Spleen (tissue), 11 donors: Measurements from ENCODE around the gene NOXA1. TPM values are rescaled to one million over a fixed set of nuclear protein-coding genes. Genes with fewer than 3 reads are reported as not detected.
A peak's percentile ranks its signal among the peaks of the same experiment; 100 is the strongest.
"Not testable (repeated sequence)": the region's sequence is repeated elsewhere in the genome, so short reads cannot be mapped to it uniquely, and the experiment has no call there.

Source experiments
- DNase-seq: peaks from one replicate; pipeline ENCODE4 v3.0.0-alpha.2; 2020
- H3K27ac ChIP-seq, 8 donors: fragments of 200-600 bp; sonication (generic) in 7 of 8; 1 replicate in 4 of 8; 2 replicates in 4 of 8; pipeline versions ENCODE4 v1.5.0 to v1.8.0; 2016 to 2021; ENCODE audit warnings: inconsistent platforms in 4 of 8, mild to moderate bottlenecking in 4 of 8, moderate library complexity in 1 of 8
- H3K27me3 ChIP-seq, 7 donors: fragments of 200-600 bp; sonication (generic) in 6 of 7; replicated peaks in 1 of 7; 1 replicate in 4 of 7; 2 replicates in 3 of 7; pipeline versions ENCODE4 v1.5.0 to v1.8.0; 2016 to 2021; ENCODE audit warnings: inconsistent platforms in 3 of 7, mild to moderate bottlenecking in 1 of 7
- H3K36me3 ChIP-seq, 6 donors: fragments of 200-600 bp; sonication (generic) in 5 of 6; 1 replicate in 4 of 6; 2 replicates in 2 of 6; pipeline versions ENCODE4 v1.5.0 to v1.8.0; 2016 to 2021; ENCODE audit warnings: inconsistent platforms in 2 of 6
- H3K4me1 ChIP-seq, 6 donors: fragments of 200-600 bp; sonication (generic) in 5 of 6; 1 replicate in 3 of 6; 2 replicates in 3 of 6; pipeline versions ENCODE4 v1.5.0 to v1.8.0; 2016 to 2021; ENCODE audit warnings: inconsistent platforms in 3 of 6
- H3K4me3 ChIP-seq, 8 donors: fragments of 200-600 bp; sonication (generic) in 7 of 8; 1 replicate in 4 of 8; 2 replicates in 4 of 8; pipeline versions ENCODE4 v1.5.0 to v1.8.0; 2016 to 2021; ENCODE audit warnings: inconsistent platforms in 4 of 8, mild to moderate bottlenecking in 4 of 8, moderate library complexity in 2 of 8
- H3K9me3 ChIP-seq, 8 donors: fragments of 200-600 bp; sonication (generic) in 7 of 8; 1 replicate in 4 of 8; 2 replicates in 4 of 8; pipeline versions ENCODE4 v1.5.0 to v1.8.0; 2016 to 2021; ENCODE audit warnings: inconsistent platforms in 4 of 8
- POLR2A ChIP-seq, 3 donors: fragments of 450-650 bp; IDR thresholded peaks; one replicate each; pipeline ENCODE4 v1.5.1; 2017; ENCODE audit warnings: antibody characterized with exemption in 3 of 3, mild to moderate bottlenecking in 1 of 3
- POLR2AphosphoS5 ChIP-seq, 3 donors: sonication (generic); formaldehyde crosslinking; IDR thresholded peaks; one replicate each; pipeline ENCODE4 v1.5.1; 2017; ENCODE audit warnings: antibody characterized with exemption in 3 of 3
- WGBS, 5 donors: extraction: QIAGEN DNeasy Blood & Tissue Kit in 3 of 5; methylation state at CpG; one replicate each; pipeline versions ENCODE4 v1.1.5 to v1.1.7; 2013 to 2018; 5-methylcytosine and 5-hydroxymethylcytosine counted together
- intact Hi-C: fragments of 100-400 bp; cut with DNase I; formaldehyde crosslinking; loops from one replicate; pipeline ENCODE4 v1.15.0; 2023; ENCODE audit warnings: low total_unique reads
- polyA plus RNA-seq, 3 donors: library from polyadenylated mRNA; stranded (reverse); fragments of 200-250 nt; gene quantifications; one replicate each; pipeline ENCODE4 v1.2.1, GENCODE V29; 2013
- total RNA-seq, 7 donors: library from RNA; depleted of rRNA in 3 of 7; stranded (reverse); fragments of >200 nt in 3 of 7; fragmentation: NEBNext Ultra II Directional in 4 of 7; extraction: Animal tissue kit (Norgen Biotek cat#: 25700) in 4 of 7; gene quantifications; one replicate each; pipeline versions ENCODE4 v1.1.0 to v1.2.1, GENCODE V29; 2016 to 2021
- TF ChIP-seq, protein P1 (sequence below), 11 experiments: fragments of 200-600 bp in 7 of 11; fragments of 450-650 bp in 4 of 11; sonication (generic) in 4 of 11; IDR thresholded peaks in 8 of 11; conservative IDR thresholded peaks in 3 of 11; 1 replicate in 7 of 11; 2 replicates in 4 of 11; pipeline versions ENCODE4 v1.4.0 to v1.8.0; 2016 to 2021; ENCODE audit warnings: antibody characterized with exemption in 11 of 11, inconsistent platforms in 4 of 11, mild to moderate bottlenecking in 1 of 11
- donor health status: healthy with polysubstance abuse.
- donor health status: DM: no; HTN: no; CAD: no; lungs with moderate emphysema.
- donor health status: DM: no; HTN: no; CAD: no.
- donor health status: Bipolar disorder and iron deficiency.
- donor health status: healthy.
- donor health status: DM: no; HTN: no; CAD: no.
- donor health status: DM: yes; HTN: yes; CAD: no.

NOXA1 gene
- total and polyA plus RNA-seq, 10 donors = 1.9 to 15.0 (median 5.9) TPM

DNA sequence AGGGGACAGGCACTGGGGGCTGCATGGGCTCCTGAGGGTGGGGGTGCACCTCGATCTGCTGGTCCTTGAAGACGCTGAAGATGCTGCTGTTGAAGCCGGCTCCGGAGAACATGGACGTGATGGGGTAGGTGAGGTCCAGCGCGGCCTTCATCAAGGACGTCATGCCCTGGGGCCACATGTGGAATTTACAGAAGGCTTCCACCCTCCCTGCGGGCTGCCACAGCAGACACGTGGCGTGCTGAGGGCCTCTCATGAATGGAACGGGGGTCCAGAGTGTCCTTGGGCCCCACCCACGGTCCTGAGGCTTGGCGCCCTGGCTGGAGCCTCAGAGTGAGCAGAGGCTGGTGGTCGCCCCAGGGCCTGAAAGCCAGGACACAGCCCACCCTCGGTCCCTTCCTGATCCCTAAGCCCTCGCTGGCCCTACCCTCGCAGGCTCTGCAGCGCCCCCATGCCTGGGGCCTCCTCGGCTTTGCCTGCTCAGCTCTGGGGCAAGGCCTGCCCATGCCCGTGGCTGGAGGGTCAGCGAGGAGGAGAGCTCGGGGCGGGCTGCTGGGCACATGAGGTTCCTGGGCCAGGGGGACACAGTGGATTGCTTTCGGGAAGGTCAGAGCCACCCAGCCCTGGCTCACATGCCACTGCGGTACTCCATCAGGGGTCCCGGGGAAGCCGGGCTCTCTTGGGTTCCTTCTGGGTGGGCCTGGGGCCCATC, 41.3 kb downstream of the NOXA1 start:
- no peak overlapping the region for H3K4me3 ChIP-seq
- no peak for TF ChIP-seq POLR2AphosphoS5 (IDR thresholded peaks at IDR 0.05)
- no peak for TF ChIP-seq POLR2A (IDR thresholded peaks at IDR 0.05)
- TF ChIP-seq, protein P1, sequence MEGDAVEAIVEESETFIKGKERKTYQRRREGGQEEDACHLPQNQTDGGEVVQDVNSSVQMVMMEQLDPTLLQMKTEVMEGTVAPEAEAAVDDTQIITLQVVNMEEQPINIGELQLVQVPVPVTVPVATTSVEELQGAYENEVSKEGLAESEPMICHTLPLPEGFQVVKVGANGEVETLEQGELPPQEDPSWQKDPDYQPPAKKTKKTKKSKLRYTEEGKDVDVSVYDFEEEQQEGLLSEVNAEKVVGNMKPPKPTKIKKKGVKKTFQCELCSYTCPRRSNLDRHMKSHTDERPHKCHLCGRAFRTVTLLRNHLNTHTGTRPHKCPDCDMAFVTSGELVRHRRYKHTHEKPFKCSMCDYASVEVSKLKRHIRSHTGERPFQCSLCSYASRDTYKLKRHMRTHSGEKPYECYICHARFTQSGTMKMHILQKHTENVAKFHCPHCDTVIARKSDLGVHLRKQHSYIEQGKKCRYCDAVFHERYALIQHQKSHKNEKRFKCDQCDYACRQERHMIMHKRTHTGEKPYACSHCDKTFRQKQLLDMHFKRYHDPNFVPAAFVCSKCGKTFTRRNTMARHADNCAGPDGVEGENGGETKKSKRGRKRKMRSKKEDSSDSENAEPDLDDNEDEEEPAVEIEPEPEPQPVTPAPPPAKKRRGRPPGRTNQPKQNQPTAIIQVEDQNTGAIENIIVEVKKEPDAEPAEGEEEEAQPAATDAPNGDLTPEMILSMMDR (IDR thresholded peaks at IDR 0.05 in 8 of 11, conservative IDR thresholded peaks at IDR 0.05 in 3 of 11) = no peak
- peaks cover 0 to 10% (median 0%) of the 10 kb centered on the region in 7 donors for H3K27me3 ChIP-seq
- intact Hi-C loops = no loop called here
- H3K4me1 ChIP-seq = peaks cover 13 to 35% (median 33%) of the 10 kb centered on the region in 6 donors
- DNase-seq = peak; percentile 77
- WGBS, 5 donors = 88 to 98% (median 93%) methylated on average over 15 to 28 of the region's 28 CpGs
- no peaks in the 10 kb centered on the region for H3K36me3 ChIP-seq
- no peak overlapping the region for H3K27ac ChIP-seq
- H3K9me3 ChIP-seq = no peaks in the 10 kb centered on the region

DNA sequence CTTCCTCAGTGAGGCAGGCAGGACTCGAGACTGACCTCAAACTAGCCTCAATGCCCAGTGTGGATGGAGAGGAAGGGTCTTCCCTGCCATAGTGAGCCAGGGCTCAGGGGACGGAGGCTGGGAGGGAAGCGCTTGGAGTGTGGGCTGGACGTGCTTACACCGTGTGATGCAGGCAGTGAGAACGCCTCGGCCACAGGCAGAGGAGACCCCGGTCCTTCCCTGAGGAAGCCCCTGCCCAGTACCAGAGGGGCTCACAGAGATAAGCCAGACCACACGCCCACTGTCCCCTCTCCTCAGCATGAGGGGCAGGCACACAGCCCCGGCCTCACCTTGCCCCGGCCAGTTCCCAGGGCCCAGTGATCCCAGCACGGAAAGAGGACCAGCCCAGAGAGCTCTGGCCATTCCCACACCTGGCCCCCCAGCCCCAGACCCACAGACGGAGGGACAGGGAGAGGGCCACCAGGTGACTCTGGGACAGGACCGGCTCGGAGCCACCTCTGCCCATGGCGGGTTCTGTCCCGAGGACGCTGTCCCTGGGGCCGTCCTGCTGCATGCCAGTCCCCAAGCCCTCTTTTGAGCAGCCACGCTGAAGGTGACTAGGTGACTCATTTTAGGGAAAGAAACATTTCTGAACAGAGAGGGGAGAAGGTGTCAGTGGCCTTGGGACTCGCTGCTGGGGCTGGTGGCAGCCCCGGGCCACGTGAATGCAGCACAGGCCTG, 42.0 kb downstream of the NOXA1 start:
- H3K9me3 ChIP-seq = no peaks in the 10 kb centered on the region
- H3K27me3 ChIP-seq = peaks cover 0 to 10% (median 0%) of the 10 kb centered on the region in 7 donors
- no peaks in the 10 kb centered on the region for H3K36me3 ChIP-seq
- no peak for TF ChIP-seq POLR2A (IDR thresholded peaks at IDR 0.05)
- intact Hi-C loops = no loop called here
- WGBS, 5 donors = 91 to 97% (median 92%) methylated on average over 17 to 23 of the region's 23 CpGs
- DNase-seq = peak; percentile 74
- no peak overlapping the region for H3K27ac ChIP-seq
- no peak overlapping the region for H3K4me3 ChIP-seq
- H3K4me1 ChIP-seq = peaks cover 9 to 29% (median 26%) of the 10 kb centered on the region in 6 donors

DNA sequence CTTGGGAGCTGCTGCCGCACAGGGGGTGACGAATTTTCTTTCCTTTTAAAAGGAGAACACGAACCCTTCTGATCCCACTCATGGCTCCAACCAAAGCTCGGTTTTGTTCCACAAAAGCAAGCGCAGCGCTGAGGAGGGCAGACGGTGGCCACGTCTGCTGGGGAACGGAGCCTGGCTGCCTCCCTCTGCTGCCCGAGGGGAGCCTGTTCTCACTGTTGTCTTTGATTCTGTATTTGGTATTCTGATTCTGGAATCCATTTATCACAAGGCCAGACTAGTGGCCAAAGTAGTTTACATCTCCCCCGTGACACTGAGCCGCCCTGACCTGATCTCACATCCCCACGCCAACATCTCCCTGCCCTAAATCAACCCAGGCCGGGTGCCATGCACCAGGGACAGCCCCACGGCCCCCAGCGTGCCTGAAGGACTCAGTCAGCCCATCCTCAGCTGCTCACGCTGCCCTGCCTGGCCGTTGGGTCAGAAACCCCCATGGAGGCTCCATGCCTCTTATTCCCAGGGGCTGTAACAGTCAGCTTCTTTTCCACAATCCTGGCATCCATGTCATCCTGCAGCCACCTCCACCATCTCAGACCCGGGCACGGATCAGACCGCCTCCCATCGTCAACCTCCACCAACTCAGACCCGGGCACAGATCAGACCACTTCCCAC, 42.7 kb downstream of the NOXA1 start:
- TF ChIP-seq POLR2AphosphoS5 (IDR thresholded peaks at IDR 0.05) (no peak), POLR2A (IDR thresholded peaks at IDR 0.05) (no peak)
- TF ChIP-seq, protein P1 (IDR thresholded peaks at IDR 0.05 in 8 of 11, conservative IDR thresholded peaks at IDR 0.05 in 3 of 11) = no peak
- Histone ChIP-seq H3K27ac (no peak overlapping the region), H3K9me3 (no peaks in the 10 kb centered on the region), H3K27me3 (peaks cover 0 to 10% (median 0%) of the 10 kb centered on the region in 7 donors), H3K36me3 (no peaks in the 10 kb centered on the region), H3K4me1 (peaks cover 9 to 29% (median 22%) of the 10 kb centered on the region in 6 donors), H3K4me3 (no peak overlapping the region)
- peak; percentile 71 for DNase-seq
- intact Hi-C loops = no loop called here
- 88 to 96% (median 91%) methylated on average over 23 of the region's 23 CpGs for WGBS, 5 donors

DNA sequence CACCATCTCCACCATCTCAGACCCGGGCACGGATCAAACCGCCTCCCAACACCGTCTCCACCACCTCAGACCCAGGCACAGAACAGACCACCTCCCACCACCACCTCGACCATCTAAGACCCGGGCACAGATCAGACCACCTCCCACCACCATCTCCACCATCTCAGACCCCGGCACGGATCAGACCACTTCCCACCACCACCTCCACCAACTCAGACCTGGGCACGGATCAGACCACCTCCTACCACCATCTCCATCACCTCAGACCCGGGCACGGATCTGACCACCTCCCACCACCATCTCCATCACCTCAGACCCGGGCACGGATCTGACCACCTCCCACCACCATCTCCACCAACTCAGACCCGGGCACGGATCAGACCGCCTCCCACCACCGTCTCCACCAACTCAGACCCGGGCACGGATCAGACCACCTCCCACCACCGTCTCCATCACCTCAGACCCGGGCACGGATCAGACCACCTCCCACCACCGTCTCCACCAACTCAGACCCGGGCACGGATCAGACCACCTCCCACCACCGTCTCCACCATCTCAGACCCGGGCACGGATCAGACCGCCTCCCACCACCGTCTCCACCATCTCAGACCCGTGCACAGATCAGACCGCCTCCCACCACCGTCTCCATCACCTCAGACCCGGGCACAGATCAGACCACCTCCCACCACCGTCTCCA, 43.3 kb downstream of the NOXA1 start:
- H3K9me3 ChIP-seq, H3K36me3 ChIP-seq, intact Hi-C loops, H3K4me3 ChIP-seq, H3K27ac ChIP-seq, H3K27me3 ChIP-seq: not testable (repeated sequence)
- WGBS, 5 donors = 90 to 94% (median 92%) methylated on average over 35 of the region's 35 CpGs
- peak; percentile 32 for DNase-seq
- H3K4me1 ChIP-seq = peaks cover 7 to 26% (median 16%) of the 10 kb centered on the region in 6 donors
